ENCODE results near the gene BCL2.

GRCh38 chr18:63111671-63112402, 207.7 kb downstream of the BCL2 start:
- TF ChIP-seq ELF4 (CRISPR knock-in tag; IDR thresholded peaks at IDR 0.05; ENCODE audit: low read depth) (no peak), SP1 (CRISPR knock-in tag; conservative IDR thresholded peaks at IDR 0.05) (no peak), ATF3 (CRISPR knock-in tag; conservative IDR thresholded peaks at IDR 0.05) (no peak), MYBL2 (CRISPR knock-in tag; IDR thresholded peaks at IDR 0.05) (no peak), MXD4 (CRISPR knock-in tag; IDR thresholded peaks at IDR 0.05; ENCODE audit: borderline replicate concordance) (no peak), ZNF121 (CRISPR knock-in tag; IDR thresholded peaks at IDR 0.05) (no peak), ATF1 (CRISPR knock-in tag; IDR thresholded peaks at IDR 0.05) (no peak), NR3C1 (CRISPR knock-in tag; conservative IDR thresholded peaks at IDR 0.05; ENCODE audit: low read depth) (no peak), JAZF1 (CRISPR knock-in tag; IDR thresholded peaks at IDR 0.05) (no peak)
- TF ChIP-seq, protein P1, sequence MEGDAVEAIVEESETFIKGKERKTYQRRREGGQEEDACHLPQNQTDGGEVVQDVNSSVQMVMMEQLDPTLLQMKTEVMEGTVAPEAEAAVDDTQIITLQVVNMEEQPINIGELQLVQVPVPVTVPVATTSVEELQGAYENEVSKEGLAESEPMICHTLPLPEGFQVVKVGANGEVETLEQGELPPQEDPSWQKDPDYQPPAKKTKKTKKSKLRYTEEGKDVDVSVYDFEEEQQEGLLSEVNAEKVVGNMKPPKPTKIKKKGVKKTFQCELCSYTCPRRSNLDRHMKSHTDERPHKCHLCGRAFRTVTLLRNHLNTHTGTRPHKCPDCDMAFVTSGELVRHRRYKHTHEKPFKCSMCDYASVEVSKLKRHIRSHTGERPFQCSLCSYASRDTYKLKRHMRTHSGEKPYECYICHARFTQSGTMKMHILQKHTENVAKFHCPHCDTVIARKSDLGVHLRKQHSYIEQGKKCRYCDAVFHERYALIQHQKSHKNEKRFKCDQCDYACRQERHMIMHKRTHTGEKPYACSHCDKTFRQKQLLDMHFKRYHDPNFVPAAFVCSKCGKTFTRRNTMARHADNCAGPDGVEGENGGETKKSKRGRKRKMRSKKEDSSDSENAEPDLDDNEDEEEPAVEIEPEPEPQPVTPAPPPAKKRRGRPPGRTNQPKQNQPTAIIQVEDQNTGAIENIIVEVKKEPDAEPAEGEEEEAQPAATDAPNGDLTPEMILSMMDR (IDR thresholded peaks at IDR 0.05), result no peak
- TF ChIP-seq, protein P2, sequence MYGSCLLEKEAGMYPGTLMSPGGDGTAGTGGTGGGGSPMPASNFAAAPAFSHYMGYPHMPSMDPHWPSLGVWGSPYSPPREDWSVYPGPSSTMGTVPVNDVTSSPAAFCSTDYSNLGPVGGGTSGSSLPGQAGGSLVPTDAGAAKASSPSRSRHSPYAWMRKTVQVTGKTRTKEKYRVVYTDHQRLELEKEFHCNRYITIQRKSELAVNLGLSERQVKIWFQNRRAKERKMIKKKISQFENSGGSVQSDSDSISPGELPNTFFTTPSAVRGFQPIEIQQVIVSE (CRISPR knock-in tag; IDR thresholded peaks at IDR 0.05; ENCODE audit: borderline replicate concordance), result no peak
